ENCODE measurements around the gene PARD3.
"Not testable (repeated sequence)": the region's sequence is repeated elsewhere in the genome, so short reads cannot be mapped to it uniquely, and the experiment has no call there.

PARD3 gene

DNA sequence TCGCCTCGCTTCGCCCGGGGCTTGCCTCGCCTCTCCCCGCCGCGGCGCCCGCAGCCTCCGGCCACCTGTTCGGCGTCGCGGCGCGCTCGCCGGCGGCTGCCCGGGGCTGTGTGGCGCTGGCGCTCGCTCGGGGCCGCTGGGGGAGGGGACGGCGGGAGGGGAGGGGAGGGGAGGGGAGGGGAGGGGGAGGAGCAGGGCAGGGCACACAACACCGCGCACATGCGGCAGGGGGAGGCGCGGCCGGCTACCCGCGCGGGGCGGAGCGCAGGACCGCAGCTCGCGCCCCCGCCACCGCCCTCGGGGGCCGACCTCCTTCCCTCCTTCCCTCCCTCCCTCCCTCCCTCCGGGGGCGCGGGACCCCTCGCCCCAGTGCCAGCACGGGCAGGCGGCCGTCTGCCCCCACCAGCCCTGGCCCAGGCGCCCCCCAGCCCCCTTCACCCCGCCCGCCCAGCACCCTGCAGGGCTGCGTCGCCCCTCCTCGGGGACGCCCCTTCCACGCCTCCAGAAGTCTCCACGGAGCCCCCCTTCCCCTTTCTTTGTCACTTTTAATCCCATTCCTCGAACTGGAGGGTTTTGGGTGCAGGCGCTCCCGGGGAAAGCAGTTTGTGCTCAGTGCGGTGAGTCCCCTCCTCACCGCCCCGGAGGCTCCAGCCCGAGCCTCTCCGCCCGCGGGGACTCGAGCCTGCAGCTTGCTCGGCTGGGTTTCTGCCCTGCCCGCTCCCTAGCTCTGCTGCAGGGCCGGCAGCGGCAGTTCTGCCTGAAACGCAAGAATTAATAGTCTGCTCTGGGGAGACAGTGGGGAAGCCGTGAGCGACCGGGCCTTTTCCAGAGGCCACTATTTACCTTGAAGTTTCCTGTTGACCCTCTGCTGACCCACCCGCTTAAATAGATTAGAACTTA is at the start of gene PARD3:
Gene PARD3 (minus strand): TSS at position 112 of the 900 bp plus-strand sequence. CDS start 301 bp downstream, outside the sequence.
- peak in 37 of 51 donors; percentile 17 to 78 (median 46) for DNase-seq

DNA sequence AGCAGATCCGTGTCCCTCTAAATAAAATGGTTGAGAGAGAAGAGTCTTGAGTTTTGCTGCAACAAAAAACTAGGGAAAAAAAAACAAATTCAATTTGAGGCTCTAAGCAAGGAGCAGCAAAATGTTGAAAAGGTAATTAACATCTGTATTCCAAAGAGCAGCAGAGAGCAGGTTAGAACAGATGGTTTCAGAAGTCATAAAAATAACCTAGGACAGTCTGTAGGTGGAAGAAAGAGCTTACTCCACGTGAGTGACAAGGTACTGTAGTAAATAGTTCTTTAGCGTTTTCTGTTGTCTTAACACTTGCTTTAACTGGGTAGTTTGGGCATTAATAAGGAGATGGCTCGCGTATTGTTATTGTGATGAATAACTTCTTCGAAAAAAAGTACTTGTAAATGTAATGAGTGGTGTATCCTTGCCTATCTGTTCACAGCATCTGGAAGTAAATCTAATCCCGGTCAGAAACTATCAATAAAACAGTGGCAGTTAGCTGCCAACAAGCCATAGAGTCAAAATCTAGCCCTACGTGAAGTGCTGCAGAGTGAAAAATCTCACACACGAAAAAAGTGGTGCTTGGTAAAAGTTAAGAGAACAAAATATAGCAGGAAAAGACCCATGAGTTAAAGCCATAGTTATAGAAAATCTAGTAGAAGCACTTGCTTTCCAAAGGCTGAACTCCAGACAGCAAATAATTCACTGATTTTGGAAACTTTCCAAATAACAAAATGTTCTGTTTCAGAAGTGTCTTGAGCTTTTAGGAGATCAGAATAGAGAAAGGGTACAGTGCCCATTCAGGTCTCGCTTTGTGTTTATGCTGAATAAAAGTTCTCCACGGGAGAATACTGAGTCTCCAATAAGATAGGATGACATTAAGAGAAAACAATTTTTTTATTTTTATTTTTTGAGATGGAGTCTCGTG is 49.3 kb upstream of the PARD3 start:
- DNase-seq: peak in 1 of 51 donors; percentile 26

DNA sequence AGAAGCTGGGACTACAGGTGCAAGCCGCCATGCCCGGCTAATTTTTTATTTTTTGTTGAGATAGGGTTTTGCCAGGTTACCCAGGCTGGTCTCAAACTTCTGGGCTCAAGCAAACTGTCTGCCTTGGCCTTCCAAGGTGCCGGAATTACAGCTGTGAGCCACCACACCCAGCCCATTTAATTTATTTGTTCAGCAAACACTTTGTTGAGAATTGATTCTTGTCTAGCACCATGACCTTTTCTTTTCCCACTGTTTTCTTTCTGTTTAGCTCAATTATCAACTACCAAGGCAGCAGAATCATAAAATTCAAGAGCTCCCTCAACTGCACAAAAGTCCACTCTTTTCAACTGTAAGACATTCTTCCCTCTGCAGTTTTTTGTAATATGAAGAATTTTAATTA is 47.8 kb upstream of the PARD3 start:
- DNase-seq: no peak

DNA sequence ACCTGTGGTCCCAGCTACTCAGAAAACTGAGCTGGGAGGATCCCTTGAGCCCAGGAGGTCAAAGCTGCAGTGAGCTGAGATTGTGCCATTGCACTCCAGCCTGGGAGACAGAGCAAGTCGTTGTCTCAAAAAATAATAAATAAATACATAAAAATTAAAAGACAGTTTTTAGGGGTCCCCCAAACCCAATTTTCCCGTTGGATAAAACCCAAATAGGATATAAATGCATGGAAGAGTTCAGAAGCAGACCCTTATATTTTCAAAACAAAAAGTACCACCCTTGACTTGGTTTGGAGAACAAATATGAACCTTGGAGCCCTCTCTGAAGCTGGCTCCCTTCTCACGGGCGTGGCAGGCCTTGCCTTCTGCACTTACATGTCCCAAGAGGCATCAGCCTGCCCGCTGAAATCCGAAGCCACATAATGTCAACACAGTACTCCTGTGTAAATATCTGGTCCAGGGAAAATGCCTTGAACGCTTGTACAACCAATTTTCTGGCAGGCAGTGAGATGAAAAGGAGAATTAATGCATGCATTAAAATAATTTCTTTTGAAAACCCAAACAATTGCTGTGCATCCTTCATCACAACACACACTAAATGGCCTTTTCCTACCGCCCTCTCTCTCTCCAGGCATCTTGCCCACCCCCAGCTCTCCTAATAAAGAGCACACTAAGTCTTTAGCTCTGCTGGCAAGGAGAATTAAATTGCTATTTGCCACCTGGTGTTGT is 46.4 kb upstream of the PARD3 start:
- DNase-seq: peak in 5 of 51 donors; percentile 3 to 15 (median 4)

DNA sequence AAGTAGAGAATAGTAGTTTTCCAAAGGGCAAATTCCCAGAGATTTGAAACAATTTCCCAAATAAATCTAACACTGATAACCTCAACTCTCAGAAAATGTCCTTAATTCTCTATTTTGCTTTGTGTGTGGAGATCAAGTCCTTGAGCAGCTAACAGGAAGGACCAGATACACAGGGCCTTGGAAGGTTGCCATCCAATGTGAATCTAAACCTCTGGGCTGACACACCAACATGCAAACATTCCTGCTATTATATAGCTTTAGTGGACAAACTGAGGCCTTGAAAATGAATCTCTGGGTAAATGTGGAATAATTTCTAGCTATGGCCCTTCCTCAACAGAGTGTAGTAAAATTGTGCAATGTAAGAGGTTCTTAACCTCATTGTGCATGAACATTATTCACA is 44.1 kb upstream of the PARD3 start:
- DNase-seq: no peak

DNA sequence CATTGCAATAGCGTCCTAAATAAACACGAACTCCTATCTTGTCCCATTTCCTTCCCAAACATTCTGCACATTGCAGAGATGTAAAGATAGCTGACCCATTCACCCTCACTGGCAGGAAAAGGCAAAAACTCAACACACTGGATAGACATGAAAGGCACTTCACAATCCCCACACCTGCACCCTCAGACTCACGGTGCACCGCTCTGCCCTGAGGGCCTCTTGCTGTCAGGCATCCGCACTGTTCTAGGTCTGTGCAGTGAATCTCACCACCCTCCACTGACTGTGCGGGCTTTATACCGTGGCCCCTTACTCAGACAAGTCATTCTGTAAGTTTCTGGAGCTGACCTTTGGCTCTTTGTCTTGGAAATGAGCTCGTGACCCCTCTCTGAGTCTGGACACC is 42.9 kb upstream of the PARD3 start:
- no peak for DNase-seq

DNA sequence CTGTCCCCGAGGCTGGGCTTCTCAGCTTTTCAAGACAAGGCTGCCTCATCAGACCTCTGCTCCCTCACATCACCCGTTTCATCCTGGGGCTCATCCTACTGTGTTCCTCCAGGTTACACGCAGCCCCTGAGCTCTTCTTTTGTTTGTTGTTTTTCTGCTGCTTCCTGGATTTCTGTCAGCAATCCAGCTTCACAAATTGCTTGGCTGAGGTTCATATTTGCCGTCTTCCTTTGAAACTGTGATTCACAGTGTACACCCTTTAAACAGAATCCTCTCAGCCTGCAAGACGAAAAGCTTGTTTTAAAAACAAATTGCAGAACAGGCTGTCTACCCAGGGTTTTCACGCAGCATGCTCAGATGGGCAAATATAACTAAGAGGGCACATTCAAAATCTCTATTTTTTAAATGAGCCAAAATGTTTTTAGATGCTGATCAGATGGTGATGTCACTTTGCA is 39.1 kb upstream of the PARD3 start:
- peak in 18 of 51 donors; percentile 1 to 52 (median 18) for DNase-seq

DNA sequence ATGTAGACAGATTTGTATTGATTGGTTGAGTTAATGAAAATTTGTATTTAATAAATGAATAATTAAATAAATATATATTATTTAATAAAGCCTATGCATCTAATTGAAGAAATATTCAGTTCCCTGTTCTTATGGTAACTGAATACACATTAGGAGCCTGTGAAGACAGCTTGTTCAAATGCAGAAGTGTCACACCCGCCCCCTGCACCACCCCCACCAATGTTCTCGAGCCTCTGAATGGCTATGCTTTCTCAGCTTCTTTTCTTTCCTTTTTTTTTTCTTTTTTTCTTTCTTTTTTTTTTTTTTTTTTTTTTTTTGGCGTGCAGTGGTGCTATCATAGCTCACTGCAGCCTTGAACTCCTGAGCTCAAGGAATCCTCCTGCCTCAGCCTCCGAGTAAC is 38.3 kb upstream of the PARD3 start:
- no peak for DNase-seq

- no peak for DNase-seq
Observed at GRCh38 chr10:34850558-34850957, 35.5 kb upstream of the PARD3 start.

GRCh38 chr10:34850036-34850435 is 34.9 kb upstream of the PARD3 start:
- DNase-seq: no peak

- DNase-seq: no peak
Observed at GRCh38 chr10:34845070-34845469, 30.0 kb upstream of the PARD3 start.

DNA sequence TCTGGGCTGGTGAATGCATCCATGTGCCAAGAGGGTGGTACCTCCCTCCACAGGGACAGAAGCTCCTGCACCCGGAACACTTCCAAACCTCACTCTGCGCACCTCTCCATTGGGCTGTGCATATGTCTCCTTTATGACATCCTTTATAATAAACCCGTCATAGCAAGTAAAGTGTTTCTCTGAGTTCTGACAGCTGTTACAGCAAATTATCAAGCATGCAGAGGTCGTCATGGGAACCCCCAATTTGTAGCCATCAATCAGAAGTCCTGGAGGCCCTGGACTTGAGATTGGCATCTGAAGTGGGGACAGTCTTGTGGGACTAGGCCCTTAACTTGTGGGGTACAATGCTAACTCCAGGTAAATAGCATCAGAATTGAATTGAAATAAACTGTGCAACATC is 29.4 kb upstream of the PARD3 start:
- no peak for DNase-seq

DNA sequence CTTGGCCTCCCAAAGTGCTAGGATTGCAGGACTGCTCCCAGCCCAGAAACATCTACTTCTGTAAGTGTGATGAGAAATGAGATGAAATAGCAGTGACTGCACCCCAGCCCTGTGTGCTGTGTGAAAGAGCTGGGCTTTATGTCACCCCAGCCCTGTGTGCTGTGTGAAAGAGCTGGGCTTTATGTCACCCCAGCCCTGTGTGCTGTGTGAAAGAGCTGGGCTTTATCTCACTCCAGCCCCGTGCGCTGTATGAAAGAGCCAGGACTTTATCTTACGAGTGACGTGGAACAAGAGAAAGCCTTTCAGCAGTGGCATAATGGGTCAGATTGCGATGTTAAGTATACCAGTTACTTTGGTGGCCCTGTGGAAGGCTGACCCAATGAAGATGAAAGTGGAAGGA is 28.4 kb upstream of the PARD3 start:
- not testable (repeated sequence) for DNase-seq

DNA sequence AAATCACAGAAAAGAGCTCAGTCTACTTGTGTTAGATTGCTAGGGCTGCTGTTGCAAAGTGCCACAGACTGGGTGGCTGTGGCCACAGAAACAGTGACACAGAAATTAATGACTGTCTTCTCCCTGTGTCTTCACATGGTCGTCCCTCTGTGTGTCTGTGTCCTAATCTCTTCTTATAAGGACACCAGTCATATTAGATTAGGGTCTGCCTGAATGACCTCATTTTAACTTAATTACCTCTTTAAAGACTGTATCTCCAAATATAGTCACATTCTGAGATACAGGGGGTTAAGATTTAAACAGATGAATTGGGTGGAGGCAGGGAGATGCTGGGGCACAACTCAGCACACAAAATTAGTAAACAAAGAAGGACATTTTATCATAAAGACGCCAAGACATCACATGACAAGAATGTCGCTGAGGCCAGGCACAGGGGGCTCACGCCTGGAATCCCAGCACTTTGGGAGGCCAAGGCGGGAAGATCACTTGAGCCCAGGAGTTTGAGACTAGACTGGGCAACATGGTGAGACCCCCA is 23.3 kb upstream of the PARD3 start:
- DNase-seq: no peak

GRCh38 chr10:34835908-34836508 is 20.9 kb upstream of the PARD3 start:
- no peak for DNase-seq

GRCh38 chr10:34834274-34834673 is 19.2 kb upstream of the PARD3 start:
- peak in 1 of 51 donors; percentile 12 for DNase-seq

DNA sequence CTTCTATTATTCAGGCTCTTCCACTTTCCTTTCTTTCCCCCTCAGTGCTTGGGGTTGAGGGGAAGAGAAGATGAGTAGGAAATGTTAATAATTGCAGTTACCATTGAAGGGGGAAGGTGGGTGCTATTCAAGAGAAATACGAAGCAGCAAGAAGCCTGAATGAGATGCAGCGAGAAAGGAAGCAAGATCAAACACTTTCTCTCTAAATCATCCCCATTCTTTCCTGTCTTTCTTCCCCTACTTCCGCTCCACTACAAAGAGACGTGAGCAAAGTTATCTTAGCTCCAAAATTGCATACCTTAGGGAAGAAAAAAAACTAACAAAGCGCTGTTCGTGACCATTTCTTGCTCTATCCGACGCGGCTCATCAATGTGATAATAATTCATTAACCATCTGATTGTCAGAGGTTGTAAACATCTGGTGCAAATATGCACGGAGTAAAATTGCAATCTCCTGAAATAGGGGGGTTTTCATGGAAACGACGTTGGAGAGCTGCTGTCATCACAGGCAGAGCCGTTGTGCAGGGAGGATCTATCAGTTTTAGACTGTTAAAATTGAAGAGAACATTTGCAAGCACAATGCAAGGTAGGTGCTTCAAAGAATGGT is 15.2 kb upstream of the PARD3 start:
- DNase-seq: peak in 1 of 51 donors; percentile 33

DNA sequence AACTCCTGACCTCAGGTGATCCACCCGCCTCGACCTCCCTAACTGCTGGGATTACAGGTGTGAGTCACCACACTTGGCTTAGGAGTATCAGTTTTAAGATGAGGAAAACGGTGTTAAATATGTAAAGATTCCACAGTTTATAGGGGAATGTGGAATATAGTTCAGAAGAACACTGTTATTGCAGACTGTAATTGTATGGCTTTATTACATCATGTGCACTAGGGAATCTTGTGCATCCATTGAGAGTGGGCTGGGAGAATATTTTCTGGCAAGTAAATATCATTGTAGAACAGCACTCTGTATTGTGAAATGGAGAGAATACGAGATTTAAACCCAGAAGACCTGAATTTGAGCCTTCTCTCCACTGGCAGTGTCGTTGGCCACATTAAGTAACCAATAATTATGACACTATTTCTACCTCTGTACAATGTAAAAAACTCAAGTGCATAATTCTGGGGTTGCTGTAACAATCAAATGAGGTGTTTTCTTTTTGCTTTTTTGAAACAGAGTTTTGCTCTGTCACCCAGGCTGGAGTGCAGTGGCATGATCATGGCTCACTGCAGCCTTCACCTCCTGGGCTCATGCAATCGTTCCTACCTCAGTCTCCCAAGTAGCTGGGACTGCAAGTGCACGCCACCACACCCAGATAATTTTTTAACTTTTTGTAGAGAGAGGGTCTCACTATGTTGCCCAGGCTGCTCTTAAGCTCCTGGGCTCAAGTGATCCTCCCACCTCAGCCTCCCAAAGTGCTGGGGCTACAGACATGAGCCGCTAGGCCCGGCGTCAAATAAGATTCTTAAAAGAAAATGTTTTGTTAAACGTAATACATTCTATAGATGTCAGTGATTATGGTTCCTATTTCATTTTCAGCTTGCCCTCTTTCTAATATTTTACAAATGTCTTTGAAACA is 12.0 kb upstream of the PARD3 start:
- DNase-seq: no peak

- DNase-seq: no peak
Observed at GRCh38 chr10:34826221-34826620, 11.1 kb upstream of the PARD3 start.

All from hypothalamus (tissue), 51 donors.